ENCODE results near the gene SPAG16.

SPAG16 gene

GRCh38 chr2:213545481-213545880, 261.2 kb downstream of the SPAG16 start:
- no peak overlapping the region for H4K91ac ChIP-seq (ENCODE audit: low read length)
- H3K4ac ChIP-seq (ENCODE audit: low read depth in 1 of 2, low read length in 2 of 2), result no peak overlapping the region
- no peak overlapping the region for H2BK12ac ChIP-seq (ENCODE audit: low read length in 2 of 2)
- H3K23ac ChIP-seq (ENCODE audit: low read length in 2 of 2), result no peak overlapping the region
- no CpG with 5 or more reads among the region's 2 CpGs for WGBS
- H2BK5ac ChIP-seq (ENCODE audit: low read depth, low read length, poor library complexity, severe bottlenecking), result no peak overlapping the region
- no peak overlapping the region for H2AFZ ChIP-seq (ENCODE audit: low read depth, low read length)
- no peaks in the 10 kb centered on the region for H3K4me1 ChIP-seq (ENCODE audit: control insufficient read depth, insufficient read depth, low read depth, low read length)
- H3K27ac ChIP-seq (ENCODE audit: low read length, poor library complexity, severe bottlenecking), result no peak overlapping the region
- H2AK5ac ChIP-seq (ENCODE audit: low read length, severe bottlenecking), result no peak overlapping the region
- no peak overlapping the region for H3K18ac ChIP-seq (ENCODE audit: low read depth in 1 of 2, low read length in 2 of 2)
- no peak overlapping the region for H3K4me2 ChIP-seq (ENCODE audit: low read length, poor library complexity, severe bottlenecking)
- H3K14ac ChIP-seq (ENCODE audit: low read length in 2 of 2), result no peak overlapping the region
- no peaks in the 10 kb centered on the region for H3K27me3 ChIP-seq (ENCODE audit: control insufficient read depth in 1 of 2, insufficient read depth in 1 of 2, low read length in 2 of 2)
- no peaks in the 10 kb centered on the region for H3K79me1 ChIP-seq (replicated peaks; ENCODE audit: low read length, poor library complexity, severe bottlenecking)
- no peak for DNase-seq
- H3K4me3 ChIP-seq (ENCODE audit: insufficient read depth in 1 of 2, low read depth in 1 of 2, low read length in 2 of 2), result no peak overlapping the region
- H2BK15ac ChIP-seq (ENCODE audit: low read depth, poor library complexity, severe bottlenecking), result no peak overlapping the region
- H4K8ac ChIP-seq (ENCODE audit: low read length), result no peak overlapping the region
- H3K36me3 ChIP-seq (ENCODE audit: control insufficient read depth in 1 of 2, insufficient read depth in 2 of 2, low read depth in 1 of 2, low read length in 2 of 2), result no peaks in the 10 kb centered on the region
- no peak overlapping the region for H3K9ac ChIP-seq (ENCODE audit: low read length)
- no peak overlapping the region for H2BK120ac ChIP-seq (ENCODE audit: low read depth, low read length)
- no peaks in the 10 kb centered on the region for H3K9me3 ChIP-seq (ENCODE audit: control insufficient read depth, low read length)

GRCh38 chr2:213545964-213546475, 261.8 kb downstream of the SPAG16 start:
- Histone ChIP-seq H3K27ac (ENCODE audit: low read length, poor library complexity, severe bottlenecking) (no peak overlapping the region), H4K91ac (ENCODE audit: low read length) (no peak overlapping the region), H3K14ac (ENCODE audit: low read length in 2 of 2) (no peak overlapping the region), H3K9ac (ENCODE audit: low read length) (no peak overlapping the region), H3K27me3 (ENCODE audit: control insufficient read depth in 1 of 2, insufficient read depth in 1 of 2, low read length in 2 of 2) (no peaks in the 10 kb centered on the region), H3K4me2 (ENCODE audit: low read length, poor library complexity, severe bottlenecking) (no peak overlapping the region), H2BK12ac (ENCODE audit: low read length in 2 of 2) (no peak overlapping the region), H3K79me1 (replicated peaks; ENCODE audit: low read length, poor library complexity, severe bottlenecking) (no peaks in the 10 kb centered on the region), H3K4ac (ENCODE audit: low read depth in 1 of 2, low read length in 2 of 2) (no peak overlapping the region), H2AFZ (ENCODE audit: low read depth, low read length) (no peak overlapping the region), H3K18ac (ENCODE audit: low read depth in 1 of 2, low read length in 2 of 2) (no peak overlapping the region), H3K23ac (ENCODE audit: low read length in 2 of 2) (no peak overlapping the region), H2AK5ac (ENCODE audit: low read length, severe bottlenecking) (no peak overlapping the region), H3K4me1 (ENCODE audit: control insufficient read depth, insufficient read depth, low read depth, low read length) (no peaks in the 10 kb centered on the region), H3K4me3 (ENCODE audit: insufficient read depth in 1 of 2, low read depth in 1 of 2, low read length in 2 of 2) (no peak overlapping the region), H2BK15ac (ENCODE audit: low read depth, poor library complexity, severe bottlenecking) (no peak overlapping the region), H2BK120ac (ENCODE audit: low read depth, low read length) (no peak overlapping the region), H2BK5ac (ENCODE audit: low read depth, low read length, poor library complexity, severe bottlenecking) (no peak overlapping the region), H4K8ac (ENCODE audit: low read length) (no peak overlapping the region), H3K36me3 (ENCODE audit: control insufficient read depth in 1 of 2, insufficient read depth in 2 of 2, low read depth in 1 of 2, low read length in 2 of 2) (no peaks in the 10 kb centered on the region), H3K9me3 (ENCODE audit: control insufficient read depth, low read length) (no peaks in the 10 kb centered on the region)
- DNase-seq, result no peak

DNA sequence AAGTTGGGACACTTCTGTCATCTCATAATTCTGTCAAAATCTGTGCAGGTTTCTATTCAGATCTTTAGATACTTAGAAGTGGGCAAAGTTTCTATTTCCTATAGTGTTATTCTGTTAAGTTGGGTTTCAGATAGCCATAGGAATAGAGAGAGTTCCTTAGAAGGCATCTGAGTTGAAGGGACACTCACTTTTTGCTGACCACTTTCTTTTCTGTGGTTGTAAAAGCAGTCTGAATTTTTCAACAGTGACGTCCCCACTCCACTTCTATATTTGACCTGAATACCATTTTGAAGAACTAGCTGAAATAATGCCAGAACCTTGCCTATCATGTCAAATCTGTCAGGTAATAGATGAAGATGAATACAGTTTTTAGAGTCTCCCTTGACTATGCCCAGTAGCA, 267.3 kb downstream of the SPAG16 start:
- H3K36me3 ChIP-seq (ENCODE audit: control insufficient read depth in 1 of 2, insufficient read depth in 2 of 2, low read depth in 1 of 2, low read length in 2 of 2), result no peaks in the 10 kb centered on the region
- no peak for DNase-seq
- WGBS, result no CpG with 5 or more reads among the region's 1 CpG

DNA sequence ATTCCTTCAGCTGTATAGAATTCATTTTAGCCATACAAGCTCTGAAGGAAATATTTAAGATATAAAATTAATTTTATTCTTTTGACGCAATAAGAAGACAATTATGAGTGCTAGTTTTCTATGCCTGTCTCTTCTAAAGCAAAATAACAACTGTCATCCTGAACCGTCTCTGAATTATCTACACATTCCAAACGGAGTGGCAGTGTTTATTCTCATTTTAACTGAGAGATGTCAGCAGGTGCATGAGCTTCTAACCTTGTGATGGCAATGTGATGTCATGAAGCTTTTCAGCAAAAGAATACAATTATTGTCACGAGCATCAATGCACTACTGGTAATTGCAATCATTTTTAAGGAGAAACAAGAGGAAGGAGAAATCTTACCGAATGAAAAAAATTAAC, 274.8 kb downstream of the SPAG16 start:
- H3K9me3 ChIP-seq (ENCODE audit: control insufficient read depth, low read length), result peaks cover 28% of the 10 kb centered on the region
- no peak overlapping the region for H3K14ac ChIP-seq (ENCODE audit: low read length in 2 of 2)
- H2BK12ac ChIP-seq (ENCODE audit: low read length in 2 of 2), result no peak overlapping the region
- no peak overlapping the region for H2AFZ ChIP-seq (ENCODE audit: low read depth, low read length)
- DNase-seq, result no peak
- no peaks in the 10 kb centered on the region for H3K27me3 ChIP-seq (ENCODE audit: control insufficient read depth in 1 of 2, insufficient read depth in 1 of 2, low read length in 2 of 2)
- H3K4ac ChIP-seq (ENCODE audit: low read depth in 1 of 2, low read length in 2 of 2), result no peak overlapping the region
- no peak overlapping the region for H3K18ac ChIP-seq (ENCODE audit: low read depth in 1 of 2, low read length in 2 of 2)
- H3K4me2 ChIP-seq (ENCODE audit: low read length, poor library complexity, severe bottlenecking), result no peak overlapping the region
- H3K4me1 ChIP-seq (ENCODE audit: control insufficient read depth, insufficient read depth, low read depth, low read length), result no peaks in the 10 kb centered on the region
- no peak overlapping the region for H3K4me3 ChIP-seq (ENCODE audit: insufficient read depth in 1 of 2, low read depth in 1 of 2, low read length in 2 of 2)
- H3K36me3 ChIP-seq (ENCODE audit: control insufficient read depth in 1 of 2, insufficient read depth in 2 of 2, low read depth in 1 of 2, low read length in 2 of 2), result no peaks in the 10 kb centered on the region
- H4K91ac ChIP-seq (ENCODE audit: low read length), result no peak overlapping the region
- no peak overlapping the region for H4K8ac ChIP-seq (ENCODE audit: low read length)
- no peak overlapping the region for H3K27ac ChIP-seq (ENCODE audit: low read length, poor library complexity, severe bottlenecking)
- H2BK120ac ChIP-seq (ENCODE audit: low read depth, low read length), result no peak overlapping the region
- no peak overlapping the region for H3K23ac ChIP-seq (ENCODE audit: low read length in 2 of 2)
- no peak overlapping the region for H2AK5ac ChIP-seq (ENCODE audit: low read length, severe bottlenecking)
- H3K79me1 ChIP-seq (replicated peaks; ENCODE audit: low read length, poor library complexity, severe bottlenecking), result no peaks in the 10 kb centered on the region
- H2BK15ac ChIP-seq (ENCODE audit: low read depth, poor library complexity, severe bottlenecking), result no peak overlapping the region
- 81% methylated on average over 4 of the region's 5 CpGs for WGBS
- no peak overlapping the region for H3K9ac ChIP-seq (ENCODE audit: low read length)
- no peak overlapping the region for H2BK5ac ChIP-seq (ENCODE audit: low read depth, low read length, poor library complexity, severe bottlenecking)

More for the DNA sequence above, 267.3 kb downstream of the SPAG16 start:
- H2BK120ac ChIP-seq (ENCODE audit: low read depth, low read length), result no peak overlapping the region
- H3K4me2 ChIP-seq (ENCODE audit: low read length, poor library complexity, severe bottlenecking), result no peak overlapping the region
- H3K18ac ChIP-seq (ENCODE audit: low read depth in 1 of 2, low read length in 2 of 2), result no peak overlapping the region
- no peaks in the 10 kb centered on the region for H3K4me1 ChIP-seq (ENCODE audit: control insufficient read depth, insufficient read depth, low read depth, low read length)
- no peak overlapping the region for H3K27ac ChIP-seq (ENCODE audit: low read length, poor library complexity, severe bottlenecking)
- no peak overlapping the region for H3K4ac ChIP-seq (ENCODE audit: low read depth in 1 of 2, low read length in 2 of 2)
- no peak overlapping the region for H4K91ac ChIP-seq (ENCODE audit: low read length)
- no peak overlapping the region for H3K4me3 ChIP-seq (ENCODE audit: insufficient read depth in 1 of 2, low read depth in 1 of 2, low read length in 2 of 2)
- H3K9ac ChIP-seq (ENCODE audit: low read length), result no peak overlapping the region
- no peak overlapping the region for H2BK12ac ChIP-seq (ENCODE audit: low read length in 2 of 2)
- no peak overlapping the region for H3K14ac ChIP-seq (ENCODE audit: low read length in 2 of 2)
- no peak overlapping the region for H2BK15ac ChIP-seq (ENCODE audit: low read depth, poor library complexity, severe bottlenecking)
- H3K27me3 ChIP-seq (ENCODE audit: control insufficient read depth in 1 of 2, insufficient read depth in 1 of 2, low read length in 2 of 2), result no peaks in the 10 kb centered on the region
- H2AFZ ChIP-seq (ENCODE audit: low read depth, low read length), result no peak overlapping the region
- H2AK5ac ChIP-seq (ENCODE audit: low read length, severe bottlenecking), result no peak overlapping the region
- H4K8ac ChIP-seq (ENCODE audit: low read length), result no peak overlapping the region
- H3K9me3 ChIP-seq (ENCODE audit: control insufficient read depth, low read length), result peaks cover 26% of the 10 kb centered on the region
- no peak overlapping the region for H3K23ac ChIP-seq (ENCODE audit: low read length in 2 of 2)
- H3K79me1 ChIP-seq (replicated peaks; ENCODE audit: low read length, poor library complexity, severe bottlenecking), result no peaks in the 10 kb centered on the region
- H2BK5ac ChIP-seq (ENCODE audit: low read depth, low read length, poor library complexity, severe bottlenecking), result no peak overlapping the region

Measured in mesenchymal stem cell (in vitro differentiated cells and primary cell).